ENCODE measurements around the gene FAM3C. TPM values are rescaled to one million over a fixed set of nuclear protein-coding genes. Genes with fewer than 3 reads are reported as not detected.

The FAM3C gene
- total and polyA plus RNA-seq, 2 donors (not counting 1 experiment from before 2014, with no cell fraction given): 38.7 to 75.4 TPM

- CTCF ChIA-PET: interaction anchor here (1.1 to 4.8 kb wide), 5 partner anchors 10 to 168 kb away, joined by 3 to 26 read pairs (median 14); partner anchors contain the start of gene FAM3C
- H3K36me3 ChIP-seq (replicated peaks in 1 of 2; ENCODE audit: control extremely low read depth in 1 of 2, control insufficient read depth in 1 of 2, extremely low read depth in 1 of 2, insufficient read depth in 2 of 2, low read length in 1 of 2): peaks cover 5 to 39% of the 10 kb centered on the region in 2 experiments
- Mint-ChIP-seq H3K27ac (peak overlapping the region; percentile 90), H3K4me1 (peaks cover 83% of the 10 kb centered on the region), H3K9me3 (ENCODE audit: insufficient read depth) (no peaks in the 10 kb centered on the region), H3K27me3 (no peaks in the 10 kb centered on the region), H3K4me3 (peak overlapping the region; percentile 58)
- peaks cover 99% of the 10 kb centered on the region for H3K79me2 ChIP-seq (ENCODE audit: control insufficient read depth, insufficient read depth, low read length)
- H3K4me2 ChIP-seq (replicated peaks; ENCODE audit: low read depth, low read length, poor library complexity, severe bottlenecking): peak overlapping the region; percentile 31
- peaks cover 84 to 87% of the 10 kb centered on the region in 2 donors for H3K4me1 ChIP-seq (ENCODE audit: control insufficient read depth in 2 of 2, insufficient read depth in 2 of 2, low read length in 2 of 2)
- H3K27me3 ChIP-seq (replicated peaks in 1 of 4; ENCODE audit: control extremely low read depth in 1 of 4, control insufficient read depth in 3 of 4, insufficient read depth in 4 of 4, low read length in 3 of 4): no peaks in the 10 kb centered on the region
- no peak overlapping the region for H2AFZ ChIP-seq (ENCODE audit: insufficient read depth, low read depth, low read length, poor library complexity, severe bottlenecking)
- intact Hi-C loops (cut with micrococcal nuclease): no loop called here
- no peak overlapping the region for H3K4me3 ChIP-seq (ENCODE audit: control extremely low read depth in 1 of 5, extremely low read depth in 1 of 5, insufficient read depth in 1 of 5, low read depth in 2 of 5, low read length in 4 of 5)
- H3K27ac ChIP-seq (ENCODE audit: low read length in 2 of 2): peak overlapping the region; percentile 42 to 99
- H3K9ac ChIP-seq (ENCODE audit: low read length): no peak overlapping the region
- DNase-seq (no peak), ATAC-seq (ENCODE audit: low read depth) (no peak)
- WGBS (ENCODE audit: insufficient coverage): no CpG with 5 or more reads among the region's 1 CpG
- no peaks in the 10 kb centered on the region for H4K20me1 ChIP-seq (ENCODE audit: control insufficient read depth, insufficient read depth, low read length, poor library complexity, severe bottlenecking)
- POLR2A ChIA-PET: no interaction called here
- peaks cover 0 to 12% (median 3%) of the 10 kb centered on the region in 3 donors for H3K9me3 ChIP-seq (ENCODE audit: control extremely low read depth in 1 of 3, control insufficient read depth in 2 of 3, insufficient read depth in 1 of 3, low read length in 2 of 3)
- no peak for TF ChIP-seq CTCF (IDR thresholded peaks at IDR 0.05)
- TF ChIP-seq EZH2 (IDR thresholded peaks at IDR 0.05; ENCODE audit: borderline replicate concordance, insufficient read depth, low read depth, low read length, poor library complexity, severe bottlenecking): no peak
Observed at GRCh38 chr7:121379930-121380329, 16.2 kb downstream of the FAM3C start.

GRCh38 chr7:121376979-121377378, 19.1 kb downstream of the FAM3C start:
- intact Hi-C loops (cut with micrococcal nuclease): loop anchor here (1.0 kb wide), 1 partner anchor 8 kb away; no protein-coding TSS in a partner anchor
- no peak overlapping the region for H2AFZ ChIP-seq (ENCODE audit: insufficient read depth, low read depth, low read length, poor library complexity, severe bottlenecking)
- POLR2A ChIA-PET: no interaction called here
- peak overlapping the region in 1 of 5 experiments; percentile 8 for H3K4me3 ChIP-seq (ENCODE audit: control extremely low read depth in 1 of 5, extremely low read depth in 1 of 5, insufficient read depth in 1 of 5, low read depth in 2 of 5, low read length in 4 of 5)
- DNase-seq (peak; percentile 57), ATAC-seq (ENCODE audit: low read depth) (peak; percentile 35)
- 0% methylated on average over 1 of the region's 2 CpGs for WGBS (ENCODE audit: insufficient coverage)
- peak overlapping the region; percentile 14 for H3K4me3 Mint-ChIP-seq
- peaks cover 2 to 14% (median 7%) of the 10 kb centered on the region in 3 donors for H3K9me3 ChIP-seq (ENCODE audit: control extremely low read depth in 1 of 3, control insufficient read depth in 2 of 3, insufficient read depth in 1 of 3, low read length in 2 of 3)
- H3K4me1 Mint-ChIP-seq: peaks cover 74% of the 10 kb centered on the region
- H3K9me3 Mint-ChIP-seq (ENCODE audit: insufficient read depth): no peaks in the 10 kb centered on the region
- H3K79me2 ChIP-seq (ENCODE audit: control insufficient read depth, insufficient read depth, low read length): peaks cover 94% of the 10 kb centered on the region
- H3K27me3 Mint-ChIP-seq: no peaks in the 10 kb centered on the region
- TF ChIP-seq EZH2 (IDR thresholded peaks at IDR 0.05; ENCODE audit: borderline replicate concordance, insufficient read depth, low read depth, low read length, poor library complexity, severe bottlenecking): no peak
- TF ChIP-seq CTCF (IDR thresholded peaks at IDR 0.05): no peak
- H3K4me1 ChIP-seq (ENCODE audit: control insufficient read depth in 2 of 2, insufficient read depth in 2 of 2, low read length in 2 of 2): peaks cover 75 to 84% of the 10 kb centered on the region in 2 donors
- H3K27ac Mint-ChIP-seq: peak overlapping the region; percentile 84
- H3K36me3 ChIP-seq (replicated peaks in 1 of 2; ENCODE audit: control extremely low read depth in 1 of 2, control insufficient read depth in 1 of 2, extremely low read depth in 1 of 2, insufficient read depth in 2 of 2, low read length in 1 of 2): peaks cover 7 to 40% of the 10 kb centered on the region in 2 experiments
- peak overlapping the region; percentile 36 for H3K4me2 ChIP-seq (replicated peaks; ENCODE audit: low read depth, low read length, poor library complexity, severe bottlenecking)
- peak overlapping the region; percentile 59 to 70 for H3K27ac ChIP-seq (ENCODE audit: low read length in 2 of 2)
- no peaks in the 10 kb centered on the region for H4K20me1 ChIP-seq (ENCODE audit: control insufficient read depth, insufficient read depth, low read length, poor library complexity, severe bottlenecking)
- no peak overlapping the region for H3K9ac ChIP-seq (ENCODE audit: low read length)
- CTCF ChIA-PET: interaction anchor here (2.2 to 4.8 kb wide), 2 partner anchors 9 to 10 kb away, joined by 17 to 26 read pairs; no protein-coding TSS in a partner anchor
- no peaks in the 10 kb centered on the region for H3K27me3 ChIP-seq (replicated peaks in 1 of 4; ENCODE audit: control extremely low read depth in 1 of 4, control insufficient read depth in 3 of 4, insufficient read depth in 4 of 4, low read length in 3 of 4)

All from B cell (primary cell).